HepG2 (cell line): ENCODE measurements around the gene ZKSCAN3. TPM values are rescaled to one million over a fixed set of nuclear protein-coding genes. Genes with fewer than 3 reads are reported as not detected.

Experiments
- ATAC-seq: fragments of 200-7000 bp; cut with Tn5 transposase; 3 replicates; pipeline ENCODE4 v1.9.1; 2020; ENCODE audit warnings: mild to moderate bottlenecking, moderate library complexity
- BruUV-seq: library from RNA; stranded (reverse); fragments of 400-500 nt; replicated peaks from 2 replicates; lab custom pipeline; 2021; lab: Mats Ljungman, UMichigan
- CTCF ChIA-PET: fragments of 300-600 bp; formaldehyde crosslinking; extraction: SDS; loops from one replicate; lab custom pipeline; 2021; ENCODE audit warnings: low total read pairs, inconsistent platforms, low intra/inter-chr PET ratio; lab: Yijun Ruan, JAX
- POLR2A ChIA-PET: fragments of 350-600 bp; sonication (Branson Sonifier 250); formaldehyde crosslinking; loops from one replicate; lab custom pipeline; 2020; ENCODE audit warnings: antibody characterized with exemption, inconsistent platforms; lab: Yijun Ruan, JAX
- DNase-seq: peaks from one replicate; pipeline ENCODE4 v3.0.0-alpha.2; 2015; ENCODE audit warnings: low spot score
- FAIRE-seq: peaks from 3 replicates; lab custom pipeline; 2011; peaks lifted over from hg19 to GRCh38; lab: Jason Lieb, UNC
- H2AFZ ChIP-seq: one replicate; pipeline ENCODE4 v1.6.1; 2011; ENCODE audit warnings: low read length, inconsistent platforms
- H3K27ac ChIP-seq: fragments of 300-600 bp; 3 replicates; pipeline ENCODE4 v1.8.0; 2011; ENCODE audit warnings: mixed run types, mild to moderate bottlenecking, mixed read lengths, low read length, inconsistent platforms; ENCODE audit not compliant: insufficient read depth; ENCODE audit errors: extremely low read length
- H3K27me3 ChIP-seq, 2 experiments: fragments of 200-600 bp in 1 of 2; 2 replicates in 1 of 2; 3 replicates in 1 of 2; pipeline versions ENCODE4 v1.6.0 to v1.8.0; 2011; ENCODE audit warnings: low read length in 2 of 2, mild to moderate bottlenecking in 2 of 2, moderate library complexity in 2 of 2, inconsistent platforms in 1 of 2; ENCODE audit not compliant: insufficient read depth in 2 of 2, control insufficient read depth in 1 of 2
- H3K36me3 ChIP-seq, 2 experiments: fragments of 200-600 bp in 1 of 2; replicated peaks in 1 of 2; 2 replicates in 1 of 2; 3 replicates in 1 of 2; pipeline versions ENCODE4 v1.5.1 to v1.8.0; 2011; ENCODE audit warnings: low read length in 2 of 2, inconsistent platforms in 1 of 2; ENCODE audit not compliant: insufficient read depth in 2 of 2, control insufficient read depth in 1 of 2
- H3K4me1 ChIP-seq: 2 replicates; pipeline ENCODE4 v1.5.1; 2012; ENCODE audit warnings: low read length, inconsistent platforms; ENCODE audit not compliant: insufficient read depth
- H3K4me2 ChIP-seq: 2 replicates; pipeline ENCODE4 v1.6.0; 2011; ENCODE audit warnings: low read depth, low read length, inconsistent platforms
- H3K4me3 ChIP-seq, 3 experiments: fragments of 200-600 bp in 1 of 3; sonication (generic), shearing (Covaris generic) in 1 of 3; replicated peaks in 1 of 3; 2 replicates each; pipeline ENCODE4 v1.5.1; 2011 to 2016; ENCODE audit warnings: low read length in 3 of 3, inconsistent platforms in 2 of 3, low read depth in 2 of 3, mild to moderate bottlenecking in 2 of 3, control low read depth in 1 of 3, mixed read lengths in 1 of 3; ENCODE audit not compliant: insufficient read depth in 1 of 3
- H3K79me2 ChIP-seq: one replicate; pipeline ENCODE4 v1.6.1; 2011; ENCODE audit warnings: low read length, inconsistent platforms; ENCODE audit not compliant: insufficient read depth
- H3K9ac ChIP-seq: 2 replicates; pipeline ENCODE4 v1.6.0; 2011; ENCODE audit warnings: mild to moderate bottlenecking, low read depth, low read length, inconsistent platforms; ENCODE audit not compliant: insufficient read depth
- H3K9me3 ChIP-seq: 2 replicates; pipeline ENCODE4 v1.5.1; 2012; ENCODE audit warnings: mild to moderate bottlenecking, low read length
- H4K20me1 ChIP-seq: 2 replicates; pipeline ENCODE4 v1.6.0; 2011; ENCODE audit warnings: inconsistent platforms, mild to moderate bottlenecking, low read length, moderate library complexity; ENCODE audit not compliant: insufficient read depth
- CCAR2 ChIP-seq: fragments of 200-400 bp; formaldehyde crosslinking; optimal IDR thresholded peaks from 2 replicates; pipeline ENCODE3; 2018; ENCODE audit warnings: low read depth, mild to moderate bottlenecking, low read length, moderate library complexity
- MBNL3 ChIP-seq: fragments of 250-450 bp; sonication (Bioruptor Pico); conservative IDR thresholded peaks from 2 replicates; pipeline ENCODE4 v1.8.0; 2022; ENCODE audit warnings: mild to moderate bottlenecking, inconsistent platforms
- PTBP1 ChIP-seq: fragments of 200-400 bp; formaldehyde crosslinking; IDR thresholded peaks from 2 replicates; pipeline ENCODE4 v1.6.1; 2018; ENCODE audit warnings: low read length, low read depth; ENCODE audit not compliant: poor library complexity, severe bottlenecking
- RELA ChIP-seq: sonication (generic); formaldehyde crosslinking; IDR thresholded peaks from 2 replicates; pipeline ENCODE4 v1.4.0; 2020; ENCODE audit warnings: missing genetic modification reagents
- ZC3H13 ChIP-seq: sonication (generic); formaldehyde crosslinking; IDR thresholded peaks from 2 replicates; pipeline ENCODE4 v1.8.1; 2023; ENCODE audit warnings: mild to moderate bottlenecking, missing genetic modification reagents, moderate library complexity
- ZNF556 ChIP-seq: sonication (generic); formaldehyde crosslinking; IDR thresholded peaks from 2 replicates; pipeline ENCODE4 v1.4.0; 2020; ENCODE audit warnings: mild to moderate bottlenecking, missing genetic modification reagents, borderline replicate concordance
- ZNF776 ChIP-seq: sonication (generic); formaldehyde crosslinking; IDR thresholded peaks from 2 replicates; pipeline ENCODE4 v1.4.0; 2020; ENCODE audit warnings: mild to moderate bottlenecking, missing genetic modification reagents
- WGBS: methylation state at CpG from one replicate; pipeline ENCODE4 v1.1.6; 2017; ENCODE audit warnings: low lambda C conversion rate; 5-methylcytosine and 5-hydroxymethylcytosine counted together
- in situ Hi-C: cut with HindIII; loops from 2 replicates; pipeline ENCODE4 v1.10.0; 2017; ENCODE audit warnings: low pct_unique_long_range_greater_than_20kb; ENCODE audit not compliant: extremely low pct_ligation_motif_present
- intact Hi-C: fragments of 100-400 bp; cut with micrococcal nuclease; formaldehyde crosslinking; loops from one replicate; pipeline ENCODE4 v1.10.0; 2022; ENCODE audit not compliant: unreplicated experiment
- polyA plus RNA-seq, 8 experiments: library from polyadenylated mRNA; depleted of rRNA in 3 of 8; stranded (reverse) in 7 of 8; unstranded in 1 of 8; fragments of >200 nt; fragmentation: Illumina TruSeq in 4 of 8; extraction: Trizol in 4 of 8; gene quantifications; 2 replicates each; pipeline versions ENCODE4 v1.2.1 to v1.2.3, GENCODE V29; 2011 to 2016; ENCODE audit warnings: low read depth in 4 of 8, missing spikeins in 1 of 8, mixed read lengths in 1 of 8; ENCODE audit not compliant: insufficient read depth in 1 of 8
- total RNA-seq, 5 experiments: library from RNA; depleted of rRNA; stranded (reverse); fragments of >200 nt; fragmentation: Illumina TruSeq; extraction: Trizol; gene quantifications; 2 replicates each; pipeline ENCODE4 v1.2.3, GENCODE V29; 2016; ENCODE audit warnings: low read depth in 1 of 5
- TF ChIP-seq, protein P1 (sequence below): sonication (generic); formaldehyde crosslinking; IDR thresholded peaks from 2 replicates; pipeline ENCODE4 v1.4.0; 2020; ENCODE audit warnings: missing genetic modification reagents
- TF ChIP-seq, protein P2 (sequence below): sonication (generic); formaldehyde crosslinking; IDR thresholded peaks from 2 replicates; pipeline ENCODE4 v1.4.0; 2020; ENCODE audit warnings: missing genetic modification reagents

Gene ZKSCAN3
- total and polyA plus RNA-seq, 2 of the 13 experiments (the other 11 are each of a cell fraction or from before 2014, with no cell fraction given), result 3.3 to 7.4 TPM

DNA sequence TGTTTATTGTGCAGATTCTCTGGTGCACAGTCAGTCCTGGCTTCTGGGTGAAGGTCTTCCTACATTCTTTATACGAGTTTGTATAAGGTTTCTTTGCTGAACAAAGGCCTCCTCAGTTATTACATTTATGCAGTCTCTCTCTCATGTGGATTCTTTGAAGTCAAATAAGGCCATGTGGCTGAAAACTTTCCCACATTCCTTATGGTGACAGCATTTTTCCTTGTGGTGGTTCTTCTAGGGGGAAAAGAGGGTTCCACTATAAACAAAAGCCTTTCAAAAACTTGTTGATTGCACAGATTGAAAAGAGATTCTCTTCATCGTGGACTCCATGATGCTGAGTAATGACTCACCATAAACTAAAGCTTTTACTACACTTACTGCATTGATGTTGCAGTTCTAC is 30.6 kb downstream of the ZKSCAN3 start:
- Histone ChIP-seq H3K4me1 (peaks cover 39% of the 10 kb centered on the region), H3K9me3 (no peaks in the 10 kb centered on the region), H4K20me1 (no peaks in the 10 kb centered on the region), H3K4me3 (no peak overlapping the region), H3K36me3 (peaks cover 0 to 28% of the 10 kb centered on the region in 2 experiments), H2AFZ (no peak overlapping the region), H3K79me2 (no peaks in the 10 kb centered on the region), H3K9ac (no peak overlapping the region), H3K27ac (no peak overlapping the region), H3K4me2 (no peak overlapping the region), H3K27me3 (no peaks in the 10 kb centered on the region)
- in situ Hi-C loops (no loop called here), intact Hi-C loops (loop anchor here (5.0 kb wide), 1 partner anchor 207 kb away; a partner anchor contains a TSS)
- DNase-seq (peak; percentile 15), ATAC-seq (no peak), FAIRE-seq (no peak)
- whole genome bisulfite sequencing, result 83% methylated on average over 2 of the region's 2 CpGs
- TSS peak; percentile 2 for BruUV-seq
- ChIA-PET POLR2A (interaction anchor here (3.4 kb wide), 1 partner anchor 44 kb away, joined by 19 read pairs; the partner anchor contains the start of gene ZSCAN31), CTCF (no interaction called here)
- no peak for TF ChIP-seq PTBP1
- no peak for TF ChIP-seq MBNL3 (CRISPR knock-in tag)
- no peak for TF ChIP-seq ZC3H13
- TF ChIP-seq ZNF556 (CRISPR knock-in tag), result no peak
- no peak for TF ChIP-seq CCAR2
- no peak for TF ChIP-seq ZNF776 (CRISPR knock-in tag)
- TF ChIP-seq, protein P1, sequence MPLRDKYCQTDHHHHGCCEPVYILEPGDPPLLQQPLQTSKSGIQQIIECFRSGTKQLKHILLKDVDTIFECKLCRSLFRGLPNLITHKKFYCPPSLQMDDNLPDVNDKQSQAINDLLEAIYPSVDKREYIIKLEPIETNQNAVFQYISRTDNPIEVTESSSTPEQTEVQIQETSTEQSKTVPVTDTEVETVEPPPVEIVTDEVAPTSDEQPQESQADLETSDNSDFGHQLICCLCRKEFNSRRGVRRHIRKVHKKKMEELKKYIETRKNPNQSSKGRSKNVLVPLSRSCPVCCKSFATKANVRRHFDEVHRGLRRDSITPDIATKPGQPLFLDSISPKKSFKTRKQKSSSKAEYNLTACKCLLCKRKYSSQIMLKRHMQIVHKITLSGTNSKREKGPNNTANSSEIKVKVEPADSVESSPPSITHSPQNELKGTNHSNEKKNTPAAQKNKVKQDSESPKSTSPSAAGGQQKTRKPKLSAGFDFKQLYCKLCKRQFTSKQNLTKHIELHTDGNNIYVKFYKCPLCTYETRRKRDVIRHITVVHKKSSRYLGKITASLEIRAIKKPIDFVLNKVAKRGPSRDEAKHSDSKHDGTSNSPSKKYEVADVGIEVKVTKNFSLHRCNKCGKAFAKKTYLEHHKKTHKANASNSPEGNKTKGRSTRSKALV (CRISPR knock-in tag), result no peak
- TF ChIP-seq RELA (CRISPR knock-in tag), result no peak
- TF ChIP-seq, protein P2, sequence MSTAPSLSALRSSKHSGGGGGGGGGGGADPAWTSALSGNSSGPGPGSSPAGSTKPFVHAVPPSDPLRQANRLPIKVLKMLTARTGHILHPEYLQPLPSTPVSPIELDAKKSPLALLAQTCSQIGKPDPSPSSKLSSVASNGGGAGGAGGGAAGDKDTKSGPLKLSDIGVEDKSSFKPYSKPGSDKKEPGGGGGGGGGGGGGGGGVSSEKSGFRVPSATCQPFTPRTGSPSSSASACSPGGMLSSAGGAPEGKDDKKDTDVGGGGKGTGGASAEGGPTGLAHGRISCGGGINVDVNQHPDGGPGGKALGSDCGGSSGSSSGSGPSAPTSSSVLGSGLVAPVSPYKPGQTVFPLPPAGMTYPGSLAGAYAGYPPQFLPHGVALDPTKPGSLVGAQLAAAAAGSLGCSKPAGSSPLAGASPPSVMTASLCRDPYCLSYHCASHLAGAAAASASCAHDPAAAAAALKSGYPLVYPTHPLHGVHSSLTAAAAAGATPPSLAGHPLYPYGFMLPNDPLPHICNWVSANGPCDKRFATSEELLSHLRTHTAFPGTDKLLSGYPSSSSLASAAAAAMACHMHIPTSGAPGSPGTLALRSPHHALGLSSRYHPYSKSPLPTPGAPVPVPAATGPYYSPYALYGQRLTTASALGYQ (CRISPR knock-in tag), result no peak
